Sigmoid colon (tissue), 4 donors: ENCODE data around the gene CHRNA4.

Experiments
- EP300 ChIP-seq, 4 donors: sonication (generic); formaldehyde crosslinking; IDR thresholded peaks; one replicate each; pipeline ENCODE4 v1.6.1; 2017; ENCODE audit warnings: antibody characterized with exemption in 4 of 4
- TF ChIP-seq, protein P1 (sequence below), 4 experiments: fragments of 450-650 bp in 3 of 4; fragments of 200-600 bp in 1 of 4; IDR thresholded peaks; one replicate each; pipeline ENCODE4 v1.5.1; 2016 to 2019; ENCODE audit warnings: antibody characterized with exemption in 4 of 4, mild to moderate bottlenecking in 3 of 4, moderate library complexity in 2 of 4

DNA sequence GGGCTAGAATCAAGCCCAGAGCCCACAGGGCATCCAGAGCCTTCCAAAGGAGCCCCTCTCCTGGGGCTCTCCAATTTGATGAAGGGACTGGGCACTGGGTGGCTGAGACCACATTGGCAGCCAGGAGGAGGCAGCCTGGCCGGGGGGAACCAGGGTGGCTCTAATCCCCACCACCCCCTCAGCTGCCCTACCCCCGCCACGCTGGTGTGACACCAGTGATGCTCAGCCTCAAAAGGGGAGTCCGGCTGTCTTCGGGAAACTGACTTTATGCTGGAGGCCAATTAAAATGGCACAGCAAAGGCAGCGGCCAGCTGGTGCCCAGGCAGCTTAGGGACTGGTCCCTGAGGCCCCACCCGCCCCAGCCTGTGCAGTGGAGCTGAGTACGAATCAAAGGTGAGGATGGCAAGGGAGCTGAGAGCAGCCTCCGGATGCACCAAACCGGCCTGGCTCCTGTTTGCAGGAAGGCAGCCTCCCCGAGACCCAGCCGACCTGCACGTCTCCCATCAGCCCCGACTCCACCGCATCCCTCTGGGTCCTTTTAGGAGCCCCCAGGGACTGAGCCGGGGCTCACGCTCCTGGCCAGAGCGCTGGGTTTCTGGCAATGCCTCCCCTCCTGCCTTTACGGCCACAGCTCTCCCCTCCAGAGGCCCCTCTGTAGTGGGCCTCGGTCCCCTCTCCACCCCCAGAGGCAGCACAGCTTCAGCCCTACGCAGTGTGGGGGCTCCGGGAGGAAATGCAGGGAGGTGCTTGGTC is 28.5 kb downstream of the CHRNA4 start:
- TF ChIP-seq, protein P1, sequence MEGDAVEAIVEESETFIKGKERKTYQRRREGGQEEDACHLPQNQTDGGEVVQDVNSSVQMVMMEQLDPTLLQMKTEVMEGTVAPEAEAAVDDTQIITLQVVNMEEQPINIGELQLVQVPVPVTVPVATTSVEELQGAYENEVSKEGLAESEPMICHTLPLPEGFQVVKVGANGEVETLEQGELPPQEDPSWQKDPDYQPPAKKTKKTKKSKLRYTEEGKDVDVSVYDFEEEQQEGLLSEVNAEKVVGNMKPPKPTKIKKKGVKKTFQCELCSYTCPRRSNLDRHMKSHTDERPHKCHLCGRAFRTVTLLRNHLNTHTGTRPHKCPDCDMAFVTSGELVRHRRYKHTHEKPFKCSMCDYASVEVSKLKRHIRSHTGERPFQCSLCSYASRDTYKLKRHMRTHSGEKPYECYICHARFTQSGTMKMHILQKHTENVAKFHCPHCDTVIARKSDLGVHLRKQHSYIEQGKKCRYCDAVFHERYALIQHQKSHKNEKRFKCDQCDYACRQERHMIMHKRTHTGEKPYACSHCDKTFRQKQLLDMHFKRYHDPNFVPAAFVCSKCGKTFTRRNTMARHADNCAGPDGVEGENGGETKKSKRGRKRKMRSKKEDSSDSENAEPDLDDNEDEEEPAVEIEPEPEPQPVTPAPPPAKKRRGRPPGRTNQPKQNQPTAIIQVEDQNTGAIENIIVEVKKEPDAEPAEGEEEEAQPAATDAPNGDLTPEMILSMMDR (IDR thresholded peaks at IDR 0.05): no peak
- no peak for TF ChIP-seq EP300 (IDR thresholded peaks at IDR 0.05)
